GM19438 (cell line): Measurements from ENCODE around the gene MCU.
"Not testable (repeated sequence)": the region's sequence is repeated elsewhere in the genome, so short reads cannot be mapped to it uniquely, and the experiment has no call there.

Experiments used
- ATAC-seq: cut with Tn5 transposase; IDR thresholded peaks from one replicate; pipeline ENCODE4 v1.9.1; 2021; ENCODE audit warnings: low read depth; ENCODE audit not compliant: unreplicated experiment

The MCU gene

GRCh38 chr10:72758930-72759329 lies 67.0 kb downstream of the MCU start:
- not testable (repeated sequence) for ATAC-seq

GRCh38 chr10:72759584-72759983 lies 67.6 kb downstream of the MCU start:
- no peak for ATAC-seq

- no peak for ATAC-seq
Measured at GRCh38 chr10:72761498-72761897, 69.6 kb downstream of the MCU start.

GRCh38 chr10:72762042-72762441 lies 70.1 kb downstream of the MCU start:
- no peak for ATAC-seq

GRCh38 chr10:72763201-72763600 lies 71.3 kb downstream of the MCU start:
- no peak for ATAC-seq

GRCh38 chr10:72764151-72764550 lies 72.2 kb downstream of the MCU start:
- ATAC-seq: no peak

- no peak for ATAC-seq
Measured at GRCh38 chr10:72765051-72765745, 73.3 kb downstream of the MCU start.

GRCh38 chr10:72771195-72771594 lies 79.3 kb downstream of the MCU start:
- ATAC-seq: not testable (repeated sequence)

- ATAC-seq: no peak
Measured at GRCh38 chr10:72772031-72772430, 80.1 kb downstream of the MCU start.

- no peak for ATAC-seq
Measured at GRCh38 chr10:72779874-72780273, 87.9 kb downstream of the MCU start.

GRCh38 chr10:72782649-72783330 lies 90.8 kb downstream of the MCU start:
- no peak for ATAC-seq

- no peak for ATAC-seq
Measured at GRCh38 chr10:72783410-72783833, 91.5 kb downstream of the MCU start.

GRCh38 chr10:72784551-72785351 lies 92.8 kb downstream of the MCU start:
- ATAC-seq: no peak

- no peak for ATAC-seq
Measured at GRCh38 chr10:72785409-72785808, 93.5 kb downstream of the MCU start.

- ATAC-seq: no peak
Measured at GRCh38 chr10:72790216-72790990, 98.5 kb downstream of the MCU start.

- no peak for ATAC-seq
Measured at GRCh38 chr10:72792288-72792687, 100.3 kb downstream of the MCU start.

- no peak for ATAC-seq
Measured at GRCh38 chr10:72793752-72794151, 101.8 kb downstream of the MCU start.

- ATAC-seq: no peak
Measured at GRCh38 chr10:72794260-72794659, 102.3 kb downstream of the MCU start.

GRCh38 chr10:72796042-72796441 lies 104.1 kb downstream of the MCU start:
- ATAC-seq: no peak

- ATAC-seq: no peak
Measured at GRCh38 chr10:72796538-72796937, 104.6 kb downstream of the MCU start.
